ENCODE data around the gene LUC7L3. TPM values are rescaled to one million over a fixed set of nuclear protein-coding genes. Genes with fewer than 3 reads are reported as not detected.

The LUC7L3 gene
- total and polyA plus RNA-seq, 10 of the 15 experiments (the other 5 are each of a cell fraction or from before 2014, with no cell fraction given) = 51.3 to 176 (median 149) TPM

GRCh38 chr17:50672071-50672470, 47.3 kb upstream of the LUC7L3 start (continued):
- TF ChIP-seq IRF5 (IDR thresholded peaks at IDR 0.05; ENCODE audit: borderline replicate concordance) (no peak), POLR2AphosphoS2 (IDR thresholded peaks at IDR 0.05; ENCODE audit: low read depth, low read length) (no peak), NBN (IDR thresholded peaks at IDR 0.05) (no peak), DPF2 (IDR thresholded peaks at IDR 0.05) (no peak), GABPA (IDR thresholded peaks at IDR 0.05; ENCODE audit: low read depth) (no peak), ZNF24 (IDR thresholded peaks at IDR 0.05) (no peak), HDAC2 (IDR thresholded peaks at IDR 0.05) (no peak), POLR2A (IDR thresholded peaks at IDR 0.05; ENCODE audit: low read depth, low read length) (no peak)

- Histone ChIP-seq H3K27ac (ENCODE audit: control insufficient read depth, insufficient read depth) (no peak overlapping the region), H3K4me3 (no peak overlapping the region), H2AFZ (ENCODE audit: control insufficient read depth, low read depth, low read length) (no peak overlapping the region), H3K9ac (ENCODE audit: control insufficient read depth, insufficient read depth, low read length) (no peak overlapping the region), H4K20me1 (ENCODE audit: control insufficient read depth, insufficient read depth) (no peaks in the 10 kb centered on the region), H3K4me2 (ENCODE audit: control insufficient read depth, insufficient read depth) (no peak overlapping the region), H3K27me3 (replicated peaks in 1 of 2; ENCODE audit: control insufficient read depth in 2 of 2, insufficient read depth in 2 of 2, low read length in 1 of 2) (no peaks in the 10 kb centered on the region), H3K79me2 (ENCODE audit: control insufficient read depth, insufficient read depth, low read length) (no peaks in the 10 kb centered on the region), H3K36me3 (ENCODE audit: control insufficient read depth in 2 of 2, insufficient read depth in 2 of 2, low read length in 1 of 2) (no peaks in the 10 kb centered on the region), H3K9me3 (replicated peaks; ENCODE audit: control insufficient read depth, insufficient read depth, low read length) (no peaks in the 10 kb centered on the region), H3K4me1 (ENCODE audit: control insufficient read depth, insufficient read depth, low read length) (no peaks in the 10 kb centered on the region)
- POLR2A ChIA-PET = no interaction called here
- no peak for TF ChIP-seq ZNF24 (IDR thresholded peaks at IDR 0.05)
- TF ChIP-seq SIN3A (IDR thresholded peaks at IDR 0.05; ENCODE audit: low read depth, low read length) = no peak
- no peak for TF ChIP-seq EGR1 (IDR thresholded peaks at IDR 0.05; ENCODE audit: borderline replicate concordance in 1 of 2, low read depth in 2 of 2, low read length in 2 of 2)
- TF ChIP-seq TCF7 (IDR thresholded peaks at IDR 0.05; ENCODE audit: borderline replicate concordance) = no peak
- no peak for TF ChIP-seq ATF3 (IDR thresholded peaks at IDR 0.05; ENCODE audit: borderline replicate concordance, extremely low read depth, low read depth, low read length)
- no peak for TF ChIP-seq HDAC2 (IDR thresholded peaks at IDR 0.05)
- no peak for TF ChIP-seq ZNF622 (IDR thresholded peaks at IDR 0.05)
- TF ChIP-seq ATF7 (IDR thresholded peaks at IDR 0.05; ENCODE audit: low read depth) = no peak
- TF ChIP-seq CEBPZ (IDR thresholded peaks at IDR 0.05; ENCODE audit: low read depth, low read length) = no peak
- TF ChIP-seq RFX5 (IDR thresholded peaks at IDR 0.05; ENCODE audit: low read depth, low read length) = no peak
- TF ChIP-seq POU2F2 (IDR thresholded peaks at IDR 0.05; ENCODE audit: borderline replicate concordance, low read depth, low read length) = no peak
- no peak for TF ChIP-seq RBBP5 (conservative IDR thresholded peaks at IDR 0.05)
- TF ChIP-seq HDGF (IDR thresholded peaks at IDR 0.05) = no peak
- FAIRE-seq = no peak
- CTCF ChIA-PET = no interaction called here
- SMC1A ChIA-PET (ENCODE audit: uncharacterized antibody, unreplicated experiment) = no interaction called here
- intact Hi-C loops (cut with micrococcal nuclease; ENCODE audit: unreplicated experiment) = no loop called here
- no peak for ATAC-seq
- BruUV-seq (replicated peaks) = no TSS peak
- in situ Hi-C loops (cut with MboI) = no loop called here
- 32% methylated on average over 20 of the region's 20 CpGs for WGBS (ENCODE audit: insufficient coverage, insufficient replicate concordance, low lambda C conversion rate, missing lambda C conversion rate)
- RAD21 ChIA-PET (ENCODE audit: unreplicated experiment) = no interaction called here
- DNase-seq (ENCODE audit: low read depth, low spot score) = no peak
Measured at GRCh38 chr17:50672831-50673551, 46.4 kb upstream of the LUC7L3 start.

Data from GM12878 (cell line).